Mucosa of descending colon (tissue), 3 donors: Measurements from ENCODE around the gene DIP2A. TPM values are rescaled to one million over a fixed set of nuclear protein-coding genes. Genes with fewer than 3 reads are reported as not detected.

ENCODE experiments used
- ATAC-seq: fragments of 200-7000 bp; cut with Tn5 transposase; one replicate; pipeline ENCODE4 v1.9.1; 2020; ENCODE audit warnings: mild to moderate bottlenecking, moderate library complexity
- DNase-seq, 3 donors: peaks; one replicate each; pipeline ENCODE4 v3.0.0-alpha.2; 2020
- H3K36me3 ChIP-seq: fragments of 200-600 bp; one replicate; pipeline ENCODE4 v1.8.0; 2021; ENCODE audit warnings: low read depth, mild to moderate bottlenecking
- H3K4me1 ChIP-seq: fragments of 200-600 bp; one replicate; pipeline ENCODE4 v1.8.0; 2021; ENCODE audit warnings: low read depth, mild to moderate bottlenecking
- H3K4me3 ChIP-seq: fragments of 200-600 bp; one replicate; pipeline ENCODE4 v1.8.0; 2021; ENCODE audit warnings: mild to moderate bottlenecking
- H3K9me3 ChIP-seq: fragments of 200-600 bp; one replicate; pipeline ENCODE4 v1.8.0; 2021; ENCODE audit warnings: mild to moderate bottlenecking
- intact Hi-C, 2 donors: fragments of 100-400 bp; cut with DNase I in 1 of 2; cut with micrococcal nuclease in 1 of 2; formaldehyde crosslinking; loops; one replicate each; pipeline versions ENCODE4 v1.11.0 to v1.11.1; 2022; cut with DNase I, micrococcal nuclease
- long read RNA-seq, 2 donors: library from polyadenylated mRNA; unstranded; transcript quantifications; one replicate each; pipeline ENCODE4 v2.0.0, GENCODE V29; 2019 to 2021
- total RNA-seq, 3 donors: library from RNA; stranded (reverse); fragmentation: NEBNext Ultra II Directional in 2 of 3; extraction: Animal tissue kit (Norgen Biotek cat#: 25700) in 2 of 3; gene quantifications; one replicate each; pipeline versions ENCODE4 v1.2.1 to v1.2.4, GENCODE V29; 2021 to 2023
- TF ChIP-seq, protein P1 (sequence below): fragments of 200-600 bp; IDR thresholded peaks from one replicate; pipeline ENCODE4 v1.8.0; 2022; ENCODE audit warnings: antibody characterized with exemption, mild to moderate bottlenecking
- donor health status: DM: no; HTN: no; CAD: no; lungs with moderate emphysema.
- donor health status: DM: no; HTN: no; CAD: no.
- donor health status: DM: no; HTN: yes; CAD: no.

Gene DIP2A, protein sequence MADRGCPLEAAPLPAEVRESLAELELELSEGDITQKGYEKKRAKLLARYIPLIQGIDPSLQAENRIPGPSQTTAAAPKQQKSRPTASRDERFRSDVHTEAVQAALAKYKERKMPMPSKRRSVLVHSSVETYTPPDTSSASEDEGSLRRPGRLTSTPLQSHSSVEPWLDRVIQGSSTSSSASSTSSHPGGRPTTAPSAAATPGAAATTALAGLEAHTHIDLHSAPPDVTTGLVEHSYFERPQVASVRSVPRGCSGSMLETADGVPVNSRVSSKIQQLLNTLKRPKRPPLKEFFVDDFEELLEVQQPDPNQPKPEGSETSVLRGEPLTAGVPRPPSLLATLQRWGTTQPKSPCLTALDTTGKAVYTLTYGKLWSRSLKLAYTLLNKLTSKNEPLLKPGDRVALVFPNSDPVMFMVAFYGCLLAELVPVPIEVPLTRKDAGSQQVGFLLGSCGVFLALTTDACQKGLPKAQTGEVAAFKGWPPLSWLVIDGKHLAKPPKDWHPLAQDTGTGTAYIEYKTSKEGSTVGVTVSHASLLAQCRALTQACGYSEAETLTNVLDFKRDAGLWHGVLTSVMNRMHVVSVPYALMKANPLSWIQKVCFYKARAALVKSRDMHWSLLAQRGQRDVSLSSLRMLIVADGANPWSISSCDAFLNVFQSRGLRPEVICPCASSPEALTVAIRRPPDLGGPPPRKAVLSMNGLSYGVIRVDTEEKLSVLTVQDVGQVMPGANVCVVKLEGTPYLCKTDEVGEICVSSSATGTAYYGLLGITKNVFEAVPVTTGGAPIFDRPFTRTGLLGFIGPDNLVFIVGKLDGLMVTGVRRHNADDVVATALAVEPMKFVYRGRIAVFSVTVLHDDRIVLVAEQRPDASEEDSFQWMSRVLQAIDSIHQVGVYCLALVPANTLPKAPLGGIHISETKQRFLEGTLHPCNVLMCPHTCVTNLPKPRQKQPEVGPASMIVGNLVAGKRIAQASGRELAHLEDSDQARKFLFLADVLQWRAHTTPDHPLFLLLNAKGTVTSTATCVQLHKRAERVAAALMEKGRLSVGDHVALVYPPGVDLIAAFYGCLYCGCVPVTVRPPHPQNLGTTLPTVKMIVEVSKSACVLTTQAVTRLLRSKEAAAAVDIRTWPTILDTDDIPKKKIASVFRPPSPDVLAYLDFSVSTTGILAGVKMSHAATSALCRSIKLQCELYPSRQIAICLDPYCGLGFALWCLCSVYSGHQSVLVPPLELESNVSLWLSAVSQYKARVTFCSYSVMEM (N-terminal part only)
- total RNA-seq, result 10 to 100 TPM; 43.8 to 56.7 (median 49.3) TPM
- long read RNA-seq, donor 1, partial matches to known transcripts, result 14 of 22 reads
- long read RNA-seq, donor 1, other reads (novel, unspliced or antisense), result 6 of 22 reads
- long read RNA-seq, donor 2, partial matches to known transcripts, result 4 of 8 reads
- long read RNA-seq, donor 2, other reads (novel, unspliced or antisense), result 4 of 8 reads

DNA sequence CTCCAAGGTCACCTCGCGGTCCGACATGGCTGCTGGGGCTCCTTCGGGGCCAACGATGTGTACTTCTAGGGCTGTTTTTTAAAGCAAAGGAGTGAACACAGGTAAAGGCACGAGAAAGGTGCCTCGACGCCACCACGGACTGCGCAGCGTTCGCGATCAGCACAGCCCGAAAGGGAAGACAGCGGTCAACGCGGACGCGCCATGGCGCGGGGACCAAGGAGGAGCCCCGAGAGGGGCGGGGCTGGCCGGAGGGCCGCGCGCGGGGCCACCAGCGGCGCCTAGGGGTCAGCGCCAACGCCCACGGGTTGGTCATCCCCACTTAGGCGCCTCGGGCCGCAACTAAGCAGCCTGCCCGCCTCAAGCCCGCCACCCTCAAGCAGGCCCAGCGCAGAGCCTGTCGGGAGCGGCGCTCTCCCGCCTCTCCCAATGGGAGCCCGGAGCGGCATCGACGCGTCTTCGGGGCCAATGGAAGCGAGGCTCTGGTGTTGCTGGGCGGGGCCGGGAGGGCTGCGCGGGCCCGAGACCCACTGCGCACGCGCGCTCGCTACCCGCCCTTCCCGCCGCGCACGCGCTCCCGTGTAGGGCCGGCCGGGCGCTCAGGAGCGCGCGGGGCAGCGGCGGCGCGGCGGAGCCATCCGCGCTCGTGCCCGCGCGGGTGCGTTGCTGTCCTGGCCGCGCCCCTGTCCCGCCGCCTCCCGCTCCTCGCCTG is at the start of gene DIP2A:
Gene DIP2A, plus strand, starts transcription at position 577 of the 709 bp plus-strand sequence. CDS start 241 bp downstream, outside the sequence.
- TF ChIP-seq, protein P1, sequence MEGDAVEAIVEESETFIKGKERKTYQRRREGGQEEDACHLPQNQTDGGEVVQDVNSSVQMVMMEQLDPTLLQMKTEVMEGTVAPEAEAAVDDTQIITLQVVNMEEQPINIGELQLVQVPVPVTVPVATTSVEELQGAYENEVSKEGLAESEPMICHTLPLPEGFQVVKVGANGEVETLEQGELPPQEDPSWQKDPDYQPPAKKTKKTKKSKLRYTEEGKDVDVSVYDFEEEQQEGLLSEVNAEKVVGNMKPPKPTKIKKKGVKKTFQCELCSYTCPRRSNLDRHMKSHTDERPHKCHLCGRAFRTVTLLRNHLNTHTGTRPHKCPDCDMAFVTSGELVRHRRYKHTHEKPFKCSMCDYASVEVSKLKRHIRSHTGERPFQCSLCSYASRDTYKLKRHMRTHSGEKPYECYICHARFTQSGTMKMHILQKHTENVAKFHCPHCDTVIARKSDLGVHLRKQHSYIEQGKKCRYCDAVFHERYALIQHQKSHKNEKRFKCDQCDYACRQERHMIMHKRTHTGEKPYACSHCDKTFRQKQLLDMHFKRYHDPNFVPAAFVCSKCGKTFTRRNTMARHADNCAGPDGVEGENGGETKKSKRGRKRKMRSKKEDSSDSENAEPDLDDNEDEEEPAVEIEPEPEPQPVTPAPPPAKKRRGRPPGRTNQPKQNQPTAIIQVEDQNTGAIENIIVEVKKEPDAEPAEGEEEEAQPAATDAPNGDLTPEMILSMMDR, result no peak
- Histone ChIP-seq H3K4me3 (peak within 1 kb of the TSS; percentile 87), H3K4me1 (peaks cover 24% of the 10 kb centered on the region), H3K36me3 (peaks cover 3% of the 10 kb centered on the region), H3K9me3 (no peaks in the 10 kb centered on the region)
- intact Hi-C loops, result no loop called here
- peak; percentile 93 to 98 (median 96) for DNase-seq
- ATAC-seq, result peak; percentile 97

DNA sequence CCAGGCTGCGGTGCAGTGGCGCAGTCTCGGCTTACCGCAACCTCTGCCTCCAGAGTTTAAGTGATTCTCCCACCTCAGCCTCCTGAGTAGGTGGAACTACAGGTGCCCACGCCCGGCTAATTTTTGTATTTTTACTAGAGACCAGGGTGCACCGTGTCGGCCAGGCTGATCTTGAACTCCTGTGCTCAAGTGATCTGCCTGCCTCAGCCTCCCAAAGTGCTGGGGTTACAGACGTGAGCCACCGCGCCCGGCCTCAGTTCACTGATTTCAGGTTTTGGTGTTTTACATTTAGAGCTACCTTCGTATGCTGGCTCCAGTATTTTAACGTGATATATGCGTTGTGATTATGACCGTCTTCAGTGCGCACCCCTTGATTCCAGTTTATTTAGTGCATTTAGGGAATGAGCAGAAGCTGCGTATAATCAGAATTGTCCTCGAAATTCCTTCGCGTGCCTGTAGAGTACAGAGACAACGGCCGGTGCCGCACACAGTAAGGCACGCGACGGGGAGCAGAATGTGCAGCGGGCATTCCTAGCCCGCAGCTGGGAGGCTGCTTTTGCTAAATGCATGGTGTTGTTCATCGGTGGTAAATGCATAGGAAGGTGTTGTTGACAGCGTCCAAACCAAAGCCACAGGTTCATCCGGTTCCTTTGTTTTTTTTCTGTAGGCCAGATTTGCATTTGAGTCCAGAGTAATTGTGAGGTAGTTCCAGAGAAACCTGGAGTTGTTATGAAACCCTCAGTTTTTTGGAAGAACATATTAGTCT is 48.9 kb upstream of the DIP2A start:
- no peaks in the 10 kb centered on the region for H3K4me1 ChIP-seq
- ATAC-seq (no peak), DNase-seq (peak in 1 of 3 donors; percentile 19)
- no peaks in the 10 kb centered on the region for H3K9me3 ChIP-seq
- TF ChIP-seq, protein P1, result no peak
- no peaks in the 10 kb centered on the region for H3K36me3 ChIP-seq
- no peak overlapping the region for H3K4me3 ChIP-seq
- intact Hi-C loops, result loop anchor here in 1 of 2 donors (10.0 kb wide), 1 partner anchor 55 kb away; no protein-coding TSS in a partner anchor

DNA sequence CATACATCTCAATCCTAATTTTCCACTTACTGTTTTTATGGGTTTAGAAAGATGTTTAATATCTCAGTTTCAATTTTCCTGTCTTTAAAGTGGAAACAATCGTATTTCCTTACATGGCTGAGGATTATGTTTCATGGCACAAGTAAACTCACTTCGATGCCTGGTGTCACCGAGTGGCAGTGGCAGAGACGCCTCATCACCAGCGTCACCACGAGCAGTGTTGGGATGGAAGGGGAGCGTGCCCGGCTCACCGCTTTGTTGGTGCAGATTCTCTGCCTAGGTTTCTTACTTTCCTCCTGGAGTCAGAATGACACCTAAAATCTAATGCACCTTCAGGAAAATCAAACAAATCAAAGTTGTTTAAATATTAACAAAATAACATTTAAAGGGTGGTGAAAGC is 48.2 kb upstream of the DIP2A start:
- intact Hi-C loops, result loop anchor here in 1 of 2 donors (10.0 kb wide), 1 partner anchor 56 kb away; no protein-coding TSS in a partner anchor

DNA sequence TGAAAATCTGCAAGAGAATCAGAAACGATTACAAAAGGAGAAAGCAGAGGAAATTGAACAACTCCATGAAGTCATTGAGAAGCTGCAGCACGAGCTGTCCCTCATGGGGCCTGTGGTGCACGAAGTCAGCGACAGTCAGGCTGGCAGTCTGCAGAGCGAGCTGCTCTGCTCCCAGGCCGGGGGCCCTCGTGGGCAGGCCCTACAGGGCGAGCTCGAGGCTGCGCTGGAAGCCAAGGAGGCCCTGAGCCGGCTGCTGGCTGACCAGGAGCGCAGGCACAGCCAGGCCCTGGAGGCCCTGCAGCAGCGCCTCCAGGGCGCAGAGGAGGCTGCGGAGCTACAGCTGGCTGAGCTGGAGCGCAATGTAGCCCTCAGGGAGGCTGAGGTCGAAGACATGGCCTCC is 47.5 kb upstream of the DIP2A start:
- H3K36me3 ChIP-seq, result no peaks in the 10 kb centered on the region
- no peaks in the 10 kb centered on the region for H3K4me1 ChIP-seq
- no peaks in the 10 kb centered on the region for H3K9me3 ChIP-seq
- DNase-seq, result peak in 1 of 3 donors; percentile 31
- ATAC-seq, result no peak
- intact Hi-C loops, result loop anchor here in 1 of 2 donors (10.0 kb wide), 1 partner anchor 56 kb away; no protein-coding TSS in a partner anchor
- TF ChIP-seq, protein P1, result no peak
- H3K4me3 ChIP-seq, result no peak overlapping the region

More for the DNA sequence above, 48.2 kb upstream of the DIP2A start:
- Histone ChIP-seq H3K9me3 (no peaks in the 10 kb centered on the region), H3K4me1 (no peaks in the 10 kb centered on the region), H3K4me3 (no peak overlapping the region), H3K36me3 (no peaks in the 10 kb centered on the region)
- peak in 1 of 3 donors; percentile 8 for DNase-seq
- no peak for ATAC-seq
- TF ChIP-seq, protein P1, result no peak
